ENCODE measurements around the gene GRK1. TPM values are rescaled to one million over a fixed set of nuclear protein-coding genes. Genes with fewer than 3 reads are reported as not detected.

GRK1 gene
- total RNA-seq, 2 experiments from 2014 or later = not detected

DNA sequence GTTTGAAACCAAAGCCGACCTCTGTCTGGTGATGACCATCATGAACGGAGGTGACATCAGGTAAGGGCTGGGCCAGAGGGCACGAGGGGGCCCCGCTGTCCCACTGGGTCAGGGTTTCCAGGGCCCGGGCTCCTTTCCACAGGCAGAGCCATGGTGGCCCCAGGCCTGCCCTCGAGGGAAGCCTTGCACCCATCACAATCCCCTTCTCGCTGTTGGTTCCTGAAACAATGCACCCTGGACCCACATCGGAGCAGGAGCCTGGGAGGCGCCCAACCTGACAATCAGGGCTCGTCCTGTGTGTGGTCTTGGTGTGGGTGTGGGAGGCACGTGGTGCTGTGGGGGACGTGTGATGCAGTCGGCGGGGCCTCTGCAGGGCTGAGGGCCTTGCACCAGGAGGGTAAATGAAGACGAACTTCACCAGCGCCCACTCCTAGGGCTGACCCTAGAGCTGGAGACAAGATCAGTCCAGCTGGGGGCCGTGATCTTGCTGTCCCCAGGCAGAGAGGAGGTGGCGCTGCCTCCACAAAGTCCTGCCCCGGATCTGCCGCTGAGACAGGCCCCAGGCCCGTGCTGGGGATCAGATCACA, 2.8 kb downstream of the GRK1 start:
- H3K9me2 ChIP-seq (ENCODE audit: insufficient read depth, low read length) = no peaks in the 10 kb centered on the region
- BruUV-seq (replicated peaks) = no TSS peak
- no peak overlapping the region for H3K4me3 ChIP-seq (ENCODE audit: low read depth, low read length, poor library complexity, severe bottlenecking)
- no peaks in the 10 kb centered on the region for H3K79me2 ChIP-seq (ENCODE audit: insufficient read depth, low read depth, low read length)
- no peak overlapping the region for H2AFZ ChIP-seq (ENCODE audit: low read length)
- H3K36me3 ChIP-seq (ENCODE audit: insufficient read depth, low read length) = no peaks in the 10 kb centered on the region
- H3K4me1 ChIP-seq (ENCODE audit: insufficient read depth, low read length, poor library complexity, severe bottlenecking) = no peaks in the 10 kb centered on the region
- ChIA-PET POLR2A (no interaction called here), CTCF (ENCODE audit: unreplicated experiment) (no interaction called here)
- H3K4me2 ChIP-seq (ENCODE audit: low read length) = no peak overlapping the region
- TF ChIP-seq, protein P1, sequence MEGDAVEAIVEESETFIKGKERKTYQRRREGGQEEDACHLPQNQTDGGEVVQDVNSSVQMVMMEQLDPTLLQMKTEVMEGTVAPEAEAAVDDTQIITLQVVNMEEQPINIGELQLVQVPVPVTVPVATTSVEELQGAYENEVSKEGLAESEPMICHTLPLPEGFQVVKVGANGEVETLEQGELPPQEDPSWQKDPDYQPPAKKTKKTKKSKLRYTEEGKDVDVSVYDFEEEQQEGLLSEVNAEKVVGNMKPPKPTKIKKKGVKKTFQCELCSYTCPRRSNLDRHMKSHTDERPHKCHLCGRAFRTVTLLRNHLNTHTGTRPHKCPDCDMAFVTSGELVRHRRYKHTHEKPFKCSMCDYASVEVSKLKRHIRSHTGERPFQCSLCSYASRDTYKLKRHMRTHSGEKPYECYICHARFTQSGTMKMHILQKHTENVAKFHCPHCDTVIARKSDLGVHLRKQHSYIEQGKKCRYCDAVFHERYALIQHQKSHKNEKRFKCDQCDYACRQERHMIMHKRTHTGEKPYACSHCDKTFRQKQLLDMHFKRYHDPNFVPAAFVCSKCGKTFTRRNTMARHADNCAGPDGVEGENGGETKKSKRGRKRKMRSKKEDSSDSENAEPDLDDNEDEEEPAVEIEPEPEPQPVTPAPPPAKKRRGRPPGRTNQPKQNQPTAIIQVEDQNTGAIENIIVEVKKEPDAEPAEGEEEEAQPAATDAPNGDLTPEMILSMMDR (conservative IDR thresholded peaks at IDR 0.05; ENCODE audit: low read length) = no peak
- no peak for TF ChIP-seq EZH2phosphoT487 (IDR thresholded peaks at IDR 0.05; ENCODE audit: borderline replicate concordance, low read depth, low read length)
- H4K20me1 ChIP-seq (ENCODE audit: insufficient read depth, low read length) = no peaks in the 10 kb centered on the region
- intact Hi-C loops (cut with micrococcal nuclease; ENCODE audit: unreplicated experiment) = no loop called here
- H3K9me3 ChIP-seq (ENCODE audit: low read length) = no peaks in the 10 kb centered on the region
- no peak overlapping the region for H3K27ac ChIP-seq (ENCODE audit: low read depth, low read length, poor library complexity, severe bottlenecking)
- no peak for DNase-seq (ENCODE audit: low spot score)

DNA sequence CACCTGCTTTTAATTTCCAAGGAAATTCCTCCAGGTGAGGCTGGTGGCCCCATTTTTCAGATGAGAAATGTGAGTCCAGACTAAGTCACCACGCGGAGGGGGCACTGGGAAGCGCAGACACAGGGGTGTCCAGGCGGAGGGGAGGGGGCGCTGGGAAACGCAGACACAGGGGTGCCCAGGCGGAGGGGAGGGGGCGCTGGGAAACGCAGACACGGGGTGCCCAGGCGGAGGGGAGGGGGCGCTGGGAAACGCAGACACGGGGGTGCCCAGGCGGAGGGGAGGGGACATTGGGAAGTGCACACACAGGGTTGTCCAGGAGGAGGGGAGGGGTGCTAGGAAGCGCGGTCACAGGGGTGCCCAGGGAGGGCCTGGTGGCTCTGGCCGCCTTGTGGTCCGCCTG, 3.5 kb downstream of the GRK1 start:
- Histone ChIP-seq H3K4me2 (ENCODE audit: low read length) (no peak overlapping the region), H3K4me1 (ENCODE audit: insufficient read depth, low read length, poor library complexity, severe bottlenecking) (no peaks in the 10 kb centered on the region), H3K79me2 (ENCODE audit: insufficient read depth, low read depth, low read length) (no peaks in the 10 kb centered on the region), H2AFZ (ENCODE audit: low read length) (no peak overlapping the region), H4K20me1 (ENCODE audit: insufficient read depth, low read length) (no peaks in the 10 kb centered on the region), H3K9me2 (ENCODE audit: insufficient read depth, low read length) (no peaks in the 10 kb centered on the region), H3K4me3 (ENCODE audit: low read depth, low read length, poor library complexity, severe bottlenecking) (no peak overlapping the region), H3K9me3 (ENCODE audit: low read length) (no peaks in the 10 kb centered on the region), H3K27ac (ENCODE audit: low read depth, low read length, poor library complexity, severe bottlenecking) (no peak overlapping the region), H3K36me3 (ENCODE audit: insufficient read depth, low read length) (no peaks in the 10 kb centered on the region)
- no TSS peak for BruUV-seq (replicated peaks)
- DNase-seq (ENCODE audit: low spot score) = no peak
- ChIA-PET CTCF (ENCODE audit: unreplicated experiment) (no interaction called here), POLR2A (no interaction called here)
- intact Hi-C loops (cut with micrococcal nuclease; ENCODE audit: unreplicated experiment) = no loop called here
- TF ChIP-seq, protein P1 (conservative IDR thresholded peaks at IDR 0.05; ENCODE audit: low read length) = no peak
- no peak for TF ChIP-seq EZH2phosphoT487 (IDR thresholded peaks at IDR 0.05; ENCODE audit: borderline replicate concordance, low read depth, low read length)

DNA sequence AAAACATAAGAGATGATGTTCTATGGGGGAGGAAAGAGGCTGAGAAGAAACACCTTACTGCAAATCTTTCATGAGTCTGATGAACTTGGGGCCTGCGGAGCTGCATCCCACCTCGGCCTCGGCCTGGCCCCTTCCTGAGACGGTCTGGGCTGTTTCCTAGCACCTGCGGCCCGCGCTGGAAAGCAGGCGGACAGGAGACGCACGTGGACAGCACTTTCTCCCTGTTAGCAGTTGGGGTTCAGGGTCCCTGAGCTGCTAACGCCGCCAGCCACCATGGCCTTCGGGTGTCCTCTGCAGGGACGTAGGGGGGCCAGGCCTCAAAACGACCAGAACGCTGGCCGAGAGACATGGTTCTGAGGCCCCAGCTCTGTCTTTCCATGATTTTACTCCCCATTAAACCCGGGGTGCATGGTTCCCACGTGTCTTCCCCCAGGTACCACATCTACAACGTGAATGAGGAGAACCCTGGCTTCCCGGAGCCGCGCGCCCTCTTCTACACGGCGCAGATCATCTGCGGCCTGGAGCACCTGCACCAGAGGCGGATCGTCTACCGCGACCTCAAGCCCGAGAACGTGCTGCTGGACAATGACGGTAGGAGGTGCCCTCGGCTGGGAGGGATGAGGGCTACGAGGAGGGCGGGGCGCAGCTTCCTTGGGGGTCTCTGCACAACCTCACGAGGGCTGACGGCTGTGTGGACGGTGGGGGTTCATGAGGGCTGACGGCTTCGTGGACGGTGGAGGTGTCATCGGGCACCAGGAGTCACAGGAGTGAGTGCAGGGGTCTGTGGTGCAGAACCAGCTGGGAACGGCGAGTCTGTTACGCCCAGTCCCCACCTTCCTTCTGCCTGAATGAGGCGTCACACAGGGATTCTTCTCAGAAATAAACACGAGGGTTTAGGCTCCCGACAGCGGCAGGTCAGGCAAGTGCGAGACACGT, 4.3 kb downstream of the GRK1 start:
- H3K27ac ChIP-seq (ENCODE audit: low read depth, low read length, poor library complexity, severe bottlenecking) = no peak overlapping the region
- POLR2A ChIA-PET = no interaction called here
- no peaks in the 10 kb centered on the region for H3K9me3 ChIP-seq (ENCODE audit: low read length)
- no peak overlapping the region for H2AFZ ChIP-seq (ENCODE audit: low read length)
- intact Hi-C loops (cut with micrococcal nuclease; ENCODE audit: unreplicated experiment) = no loop called here
- no peak overlapping the region for H3K4me3 ChIP-seq (ENCODE audit: low read depth, low read length, poor library complexity, severe bottlenecking)
- H3K36me3 ChIP-seq (ENCODE audit: insufficient read depth, low read length) = no peaks in the 10 kb centered on the region
- H3K9me2 ChIP-seq (ENCODE audit: insufficient read depth, low read length) = no peaks in the 10 kb centered on the region
- no peaks in the 10 kb centered on the region for H3K4me1 ChIP-seq (ENCODE audit: insufficient read depth, low read length, poor library complexity, severe bottlenecking)
- no peaks in the 10 kb centered on the region for H3K79me2 ChIP-seq (ENCODE audit: insufficient read depth, low read depth, low read length)
- no peak for DNase-seq (ENCODE audit: low spot score)
- TF ChIP-seq, protein P1 (conservative IDR thresholded peaks at IDR 0.05; ENCODE audit: low read length) = no peak
- TF ChIP-seq EZH2phosphoT487 (IDR thresholded peaks at IDR 0.05; ENCODE audit: borderline replicate concordance, low read depth, low read length) = no peak
- no TSS peak for BruUV-seq (replicated peaks)
- H3K4me2 ChIP-seq (ENCODE audit: low read length) = no peak overlapping the region
- no peaks in the 10 kb centered on the region for H4K20me1 ChIP-seq (ENCODE audit: insufficient read depth, low read length)
- CTCF ChIA-PET (ENCODE audit: unreplicated experiment) = no interaction called here
